Lung (tissue), 16 donors: Measurements from ENCODE around the gene ZNF670. TPM values are rescaled to one million over a fixed set of nuclear protein-coding genes. Genes with fewer than 3 reads are reported as not detected.
"Not testable (repeated sequence)": the region's sequence is repeated elsewhere in the genome, so short reads cannot be mapped to it uniquely, and the experiment has no call there.

Source experiments
- ATAC-seq: fragments of 200-7000 bp; cut with Tn5 transposase; one replicate; pipeline ENCODE4 v1.9.1; 2020; ENCODE audit warnings: moderate number of reproducible peaks; ENCODE audit not compliant: insufficient read depth, low FRiP score
- DNase-seq, 3 donors: peaks; one replicate each; pipeline ENCODE4 v3.0.0-alpha.2; 2013 to 2017
- H3K27ac ChIP-seq, 2 donors: one replicate each; pipeline ENCODE4 v1.5.1; 2013; ENCODE audit warnings: mild to moderate bottlenecking in 2 of 2, moderate library complexity in 2 of 2, control low read depth in 1 of 2, inconsistent platforms in 1 of 2, low read depth in 1 of 2, low read length in 1 of 2
- H3K27me3 ChIP-seq, 3 donors: one replicate each; pipeline ENCODE4 v1.5.1; 2013; ENCODE audit warnings: low read length in 2 of 3; ENCODE audit not compliant: control insufficient read depth in 3 of 3, insufficient read depth in 3 of 3
- H3K36me3 ChIP-seq, 4 donors: one replicate each; pipeline ENCODE4 v1.5.1; 2013; ENCODE audit warnings: low read length in 4 of 4, mild to moderate bottlenecking in 1 of 4, moderate library complexity in 1 of 4; ENCODE audit not compliant: control insufficient read depth in 4 of 4, insufficient read depth in 4 of 4
- H3K4me1 ChIP-seq, 5 donors: one replicate each; pipeline ENCODE4 v1.5.1; 2013; ENCODE audit warnings: low read length in 5 of 5, mild to moderate bottlenecking in 2 of 5, moderate library complexity in 1 of 5; ENCODE audit not compliant: control insufficient read depth in 5 of 5, insufficient read depth in 5 of 5
- H3K4me3 ChIP-seq: one replicate; pipeline ENCODE4 v1.5.1; 2013; ENCODE audit warnings: mild to moderate bottlenecking, control low read depth, moderate library complexity
- H3K9ac ChIP-seq, 2 donors: one replicate each; pipeline ENCODE4 v1.5.1; 2013; ENCODE audit warnings: low read length in 2 of 2, control low read depth in 1 of 2; ENCODE audit not compliant: insufficient read depth in 1 of 2
- H3K9me3 ChIP-seq, 4 donors: one replicate each; pipeline ENCODE4 v1.5.1; 2013; ENCODE audit warnings: low read length in 3 of 4, mild to moderate bottlenecking in 1 of 4, moderate library complexity in 1 of 4; ENCODE audit not compliant: control insufficient read depth in 4 of 4, insufficient read depth in 3 of 4
- WGBS, 2 donors: extraction: QIAGEN DNeasy Blood & Tissue Kit; methylation state at CpG; one replicate each; pipeline ENCODE4 v1.1.7; 2013; 5-methylcytosine and 5-hydroxymethylcytosine counted together
- long read RNA-seq, 5 donors: transcript quantifications; one replicate each; lab custom pipeline, GENCODE V29; 2026
- polyA plus RNA-seq, 2 donors: library from polyadenylated mRNA; stranded (reverse); fragments of 200-250 nt; gene quantifications; one replicate each; pipeline ENCODE4 v1.2.1, GENCODE V29; 2013
- total RNA-seq, 2 donors: library from RNA; depleted of rRNA in 1 of 2; stranded (reverse); fragments of >200 nt in 1 of 2; gene quantifications; one replicate each; pipeline ENCODE4 v1.2.1, GENCODE V29; 2014 to 2021
- TF ChIP-seq, protein P1 (sequence below): IDR thresholded peaks from 2 replicates; pipeline ENCODE4 v1.5.1; 2012; ENCODE audit warnings: mild to moderate bottlenecking; ENCODE audit errors: control extremely low read depth, extremely low read depth
- donor health status: control.
- donor health status: control.
- donor health status: Bipolar disorder and iron deficiency.
- donor health status: healthy.
- donor health status: DM: yes; HTN: yes; CAD: no.

The ZNF670 gene
- total RNA-seq (1 to 10 TPM; 3.3 to 4.6 TPM), polyA plus RNA-seq (1 to 10 TPM; 1.0 to 2.4 TPM)
- long read RNA-seq, donor 1, partial matches to known transcripts: 0 of 2 reads
- long read RNA-seq, donor 1, other reads (novel, unspliced or antisense): 0 of 2 reads
- long read RNA-seq, donor 2, partial matches to known transcripts: 0 of 2 reads
- long read RNA-seq, donor 2, other reads (novel, unspliced or antisense): 0 of 2 reads
- long read RNA-seq, donor 3, partial matches to known transcripts: 0 of 2 reads
- long read RNA-seq, donor 3, other reads (novel, unspliced or antisense): 0 of 2 reads
- long read RNA-seq, donor 4, partial matches to known transcripts: 0 of 2 reads
- long read RNA-seq, donor 4, other reads (novel, unspliced or antisense): 0 of 2 reads
- long read RNA-seq, donor 5, partial matches to known transcripts: 0 of 3 reads
- long read RNA-seq, donor 5, other reads (novel, unspliced or antisense): 0 of 3 reads

DNA sequence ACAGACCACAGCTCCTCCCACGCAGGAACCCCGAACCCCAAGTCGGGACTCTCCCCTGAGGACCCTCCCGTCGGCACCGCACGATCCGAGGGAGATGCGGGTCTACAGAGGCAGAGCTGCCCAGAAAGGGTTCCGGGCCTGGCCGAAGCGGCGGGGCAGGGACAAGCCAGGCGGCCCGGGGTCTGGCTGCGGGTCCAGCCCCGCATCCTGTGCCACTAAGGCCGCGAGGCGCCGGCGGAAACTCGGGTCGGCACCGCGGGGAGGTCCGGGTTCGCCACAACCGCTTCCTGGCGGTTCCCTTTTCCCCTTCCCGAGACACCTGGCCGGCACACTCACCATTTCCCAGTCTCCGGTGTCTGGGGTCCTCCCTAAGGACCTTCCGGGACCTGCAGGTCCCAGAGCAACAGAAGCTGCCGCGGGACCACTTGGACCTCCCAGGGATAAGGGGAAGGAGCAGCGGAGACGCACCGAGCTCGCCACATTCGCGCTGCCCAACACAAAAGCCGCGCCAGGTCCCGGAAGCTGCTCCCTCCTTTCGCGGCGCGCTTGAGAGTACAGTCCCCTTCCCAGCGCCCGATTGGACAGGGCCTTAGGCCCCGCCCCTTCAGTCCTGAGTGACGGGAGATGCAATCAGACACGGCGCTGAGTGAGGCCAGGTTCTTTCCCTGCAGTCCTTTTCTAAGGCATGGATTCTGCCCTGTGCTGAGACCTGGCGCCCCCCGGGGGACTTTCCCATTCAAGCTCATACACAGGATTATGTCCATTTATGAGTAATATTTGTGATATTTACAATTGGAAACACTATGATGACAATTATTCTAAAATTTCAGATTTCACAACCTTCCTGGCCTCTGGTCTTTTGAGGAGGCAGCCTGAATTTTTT, at the start of gene ZNF670:
Gene ZNF670 (minus strand): TSS at position 554 of the 883 bp plus-strand sequence. CDS start 215 bp downstream, at position 339.
- H3K4me1 ChIP-seq: peaks cover 0 to 5% (median 3%) of the 10 kb centered on the region in 5 donors
- peak within 1 kb of the TSS; percentile 70 for H3K4me3 ChIP-seq
- H3K27ac ChIP-seq: peak within 1 kb of the TSS; percentile 83
- DNase-seq: peak; percentile 94 to 97 (median 97)
- no peaks in the 10 kb centered on the region for H3K36me3 ChIP-seq
- TF ChIP-seq, protein P1, sequence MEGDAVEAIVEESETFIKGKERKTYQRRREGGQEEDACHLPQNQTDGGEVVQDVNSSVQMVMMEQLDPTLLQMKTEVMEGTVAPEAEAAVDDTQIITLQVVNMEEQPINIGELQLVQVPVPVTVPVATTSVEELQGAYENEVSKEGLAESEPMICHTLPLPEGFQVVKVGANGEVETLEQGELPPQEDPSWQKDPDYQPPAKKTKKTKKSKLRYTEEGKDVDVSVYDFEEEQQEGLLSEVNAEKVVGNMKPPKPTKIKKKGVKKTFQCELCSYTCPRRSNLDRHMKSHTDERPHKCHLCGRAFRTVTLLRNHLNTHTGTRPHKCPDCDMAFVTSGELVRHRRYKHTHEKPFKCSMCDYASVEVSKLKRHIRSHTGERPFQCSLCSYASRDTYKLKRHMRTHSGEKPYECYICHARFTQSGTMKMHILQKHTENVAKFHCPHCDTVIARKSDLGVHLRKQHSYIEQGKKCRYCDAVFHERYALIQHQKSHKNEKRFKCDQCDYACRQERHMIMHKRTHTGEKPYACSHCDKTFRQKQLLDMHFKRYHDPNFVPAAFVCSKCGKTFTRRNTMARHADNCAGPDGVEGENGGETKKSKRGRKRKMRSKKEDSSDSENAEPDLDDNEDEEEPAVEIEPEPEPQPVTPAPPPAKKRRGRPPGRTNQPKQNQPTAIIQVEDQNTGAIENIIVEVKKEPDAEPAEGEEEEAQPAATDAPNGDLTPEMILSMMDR: peak; percentile 5
- H3K9ac ChIP-seq: peak within 1 kb of the TSS; percentile 87 to 91
- WGBS, 2 donors: 0 to 1% methylated on average over 53 to 57 of the region's 57 CpGs
- no peaks in the 10 kb centered on the region for H3K27me3 ChIP-seq
- peak; percentile 100 for ATAC-seq
- H3K9me3 ChIP-seq: peaks cover 0 to 3% (median under 1%) of the 10 kb centered on the region in 4 donors

DNA sequence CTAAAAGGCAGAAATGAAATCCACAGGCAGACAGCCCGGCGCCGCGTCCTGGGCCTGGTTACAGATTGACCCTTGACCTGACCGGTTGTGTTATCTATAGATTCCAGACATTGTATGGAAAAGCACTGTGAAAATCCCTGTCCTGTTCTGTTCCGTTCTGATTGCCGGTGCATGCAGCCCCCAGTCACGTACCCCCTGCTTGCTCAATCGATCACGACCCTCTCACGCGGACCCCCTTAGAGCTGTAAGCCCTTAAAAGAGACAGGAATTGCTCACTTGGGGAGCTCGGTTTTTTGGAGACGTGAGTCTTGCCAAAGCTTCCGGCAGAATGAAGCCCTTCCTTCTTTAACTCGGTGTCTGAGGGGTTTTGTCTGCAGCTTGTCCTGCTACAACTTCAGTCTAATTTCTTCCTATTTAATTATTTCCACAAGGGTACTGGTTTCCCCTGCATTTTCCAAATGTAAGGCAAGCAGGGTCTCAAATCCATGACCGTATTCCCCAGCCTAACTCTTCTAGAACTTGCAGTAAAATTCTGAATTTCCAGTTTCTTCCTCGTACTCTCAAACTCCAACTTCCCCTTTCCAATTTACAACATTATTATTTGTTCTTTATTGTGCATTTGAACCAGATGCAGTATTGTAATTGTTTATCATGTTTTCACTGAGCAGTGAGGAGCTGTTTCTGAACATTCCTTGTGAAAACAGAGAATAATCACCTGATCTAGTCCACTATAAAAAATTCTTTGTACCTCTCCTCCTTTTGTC, 49.1 kb upstream of the ZNF670 start:
- H3K4me3 ChIP-seq, H3K27ac ChIP-seq, H3K9ac ChIP-seq, H3K4me1 ChIP-seq, ATAC-seq, H3K27me3 ChIP-seq: not testable (repeated sequence)
- WGBS, 2 donors: 40 to 51% methylated on average over 11 to 13 of the region's 18 CpGs
- peaks cover 0 to 16% (median 6%) of the 10 kb centered on the region in 4 donors for H3K9me3 ChIP-seq
- DNase-seq: peak in 1 of 3 donors; percentile 7
- H3K36me3 ChIP-seq: peaks cover 0 to 11% (median 4%) of the 10 kb centered on the region in 4 donors

DNA sequence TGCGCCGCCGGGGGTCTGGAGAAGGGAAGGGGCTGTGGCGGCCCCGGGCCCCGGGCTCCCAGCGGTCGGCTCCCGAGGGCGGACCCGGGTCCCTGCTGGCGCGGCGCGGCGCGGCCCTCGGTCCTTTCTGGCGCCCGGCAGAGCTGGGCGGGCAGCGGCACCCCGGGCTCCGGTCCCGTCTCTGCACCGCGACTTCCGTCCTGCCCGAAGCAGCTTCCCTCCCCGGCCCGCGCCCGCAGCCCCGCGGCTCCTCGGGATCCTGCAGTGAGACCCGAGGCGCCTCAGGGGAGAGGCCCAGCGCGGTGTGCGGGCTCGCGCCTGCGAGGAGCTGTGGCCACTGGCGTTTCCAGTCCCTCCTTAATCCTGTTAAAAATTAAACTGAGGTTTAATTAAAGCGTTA, 48.0 kb upstream of the ZNF670 start:
- H3K36me3 ChIP-seq, H3K27me3 ChIP-seq, H3K9me3 ChIP-seq, H3K27ac ChIP-seq, H3K9ac ChIP-seq, H3K4me1 ChIP-seq, H3K4me3 ChIP-seq, DNase-seq: not testable (repeated sequence)
- no CpG with 5 or more reads among the region's 46 CpGs for WGBS, 2 donors
- peak; percentile 74 for ATAC-seq

DNA sequence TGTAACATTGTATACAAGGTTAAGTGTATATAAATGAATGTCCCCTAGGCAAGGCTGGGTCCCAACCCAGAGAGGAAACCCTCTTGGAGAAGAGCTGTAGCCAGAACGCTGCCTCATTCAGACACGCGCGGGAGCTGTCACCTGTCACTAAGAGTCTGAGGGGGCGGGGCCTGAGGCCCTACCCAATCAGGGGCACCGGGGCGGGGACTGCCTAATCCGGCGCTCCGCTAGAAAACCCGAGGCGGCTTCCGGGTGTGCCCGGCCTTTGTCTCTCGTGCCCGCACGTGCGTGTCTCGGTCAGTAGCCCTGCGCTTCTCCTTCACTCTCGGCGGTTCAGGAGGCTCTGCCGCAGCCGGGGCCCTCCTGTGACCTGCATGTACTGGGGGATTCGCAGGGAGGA, 47.6 kb upstream of the ZNF670 start:
- ATAC-seq: peak; percentile 99
- not testable (repeated sequence) for H3K4me1 ChIP-seq, H3K36me3 ChIP-seq, DNase-seq, H3K27me3 ChIP-seq, H3K27ac ChIP-seq, H3K4me3 ChIP-seq, H3K9ac ChIP-seq, H3K9me3 ChIP-seq
- WGBS, 2 donors: no CpG with 5 or more reads among the region's 25 CpGs
